DND-41 (cell line): ENCODE data around the gene SRD5A1.

ENCODE experiments used
- ATAC-seq: fragments of 200-7000 bp; cut with Tn5 transposase; 3 replicates; pipeline ENCODE4 v1.9.1; 2021; ENCODE audit warnings: low read depth; ENCODE audit not compliant: insufficient read depth
- DNase-seq: peaks from one replicate; pipeline ENCODE4 v3.0.0-alpha.2; 2020
- H2AFZ ChIP-seq: 2 replicates; pipeline ENCODE4 v1.6.0; 2012; ENCODE audit warnings: low read depth, low read length
- H3K27ac ChIP-seq: 2 replicates; pipeline ENCODE4 v1.5.1; 2012; ENCODE audit warnings: low read length, inconsistent platforms
- H3K27me3 ChIP-seq: fragments of 200-600 bp; sonication (generic); 2 replicates; pipeline ENCODE4 v1.6.0; 2012; ENCODE audit warnings: low read length, mild to moderate bottlenecking, inconsistent platforms; ENCODE audit not compliant: insufficient read depth, poor library complexity
- H3K36me3 ChIP-seq: 2 replicates; pipeline ENCODE4 v1.5.1; 2012; ENCODE audit warnings: low read length, inconsistent platforms; ENCODE audit not compliant: insufficient read depth
- H3K4me1 ChIP-seq: 2 replicates; pipeline ENCODE4 v1.5.1; 2012; ENCODE audit warnings: mild to moderate bottlenecking, low read length; ENCODE audit not compliant: insufficient read depth
- H3K4me2 ChIP-seq: 2 replicates; pipeline ENCODE4 v1.6.0; 2012; ENCODE audit warnings: mild to moderate bottlenecking, moderate library complexity, low read length, inconsistent platforms; ENCODE audit not compliant: insufficient read depth
- H3K4me3 ChIP-seq, 2 experiments: fragments of 200-600 bp in 1 of 2; shearing (Covaris generic) in 1 of 2; 2 replicates each; pipeline ENCODE4 v1.5.1; 2012 to 2016; ENCODE audit warnings: inconsistent platforms in 2 of 2, low read length in 2 of 2, mild to moderate bottlenecking in 2 of 2, low read depth in 1 of 2, moderate library complexity in 1 of 2
- H3K79me2 ChIP-seq: 2 replicates; pipeline ENCODE4 v1.6.0; 2012; ENCODE audit warnings: low read length, inconsistent platforms; ENCODE audit not compliant: insufficient read depth
- H3K9ac ChIP-seq: 2 replicates; pipeline ENCODE4 v1.6.0; 2012; ENCODE audit warnings: low read depth, mild to moderate bottlenecking, inconsistent platforms, low read length, moderate library complexity
- H3K9me3 ChIP-seq: 2 replicates; pipeline ENCODE4 v1.5.1; 2012; ENCODE audit warnings: low read length, moderate library complexity, mild to moderate bottlenecking, inconsistent platforms; ENCODE audit not compliant: insufficient read depth, severe bottlenecking
- H4K20me1 ChIP-seq: 2 replicates; pipeline ENCODE4 v1.6.0; 2012; ENCODE audit warnings: low read length; ENCODE audit not compliant: insufficient read depth
- CTCF ChIP-seq: IDR thresholded peaks from 2 replicates; pipeline ENCODE4 v1.5.1; 2012; ENCODE audit warnings: borderline replicate concordance, low read length, moderate library complexity, mild to moderate bottlenecking; ENCODE audit not compliant: poor library complexity, severe bottlenecking; ENCODE audit errors: extremely low read depth
- EZH2 ChIP-seq: IDR thresholded peaks from 3 replicates; pipeline ENCODE4 v1.6.1; 2012; ENCODE audit warnings: borderline replicate concordance, low read depth, mild to moderate bottlenecking, moderate library complexity, low read length, inconsistent platforms; ENCODE audit not compliant: severe bottlenecking

SRD5A1 gene

DNA sequence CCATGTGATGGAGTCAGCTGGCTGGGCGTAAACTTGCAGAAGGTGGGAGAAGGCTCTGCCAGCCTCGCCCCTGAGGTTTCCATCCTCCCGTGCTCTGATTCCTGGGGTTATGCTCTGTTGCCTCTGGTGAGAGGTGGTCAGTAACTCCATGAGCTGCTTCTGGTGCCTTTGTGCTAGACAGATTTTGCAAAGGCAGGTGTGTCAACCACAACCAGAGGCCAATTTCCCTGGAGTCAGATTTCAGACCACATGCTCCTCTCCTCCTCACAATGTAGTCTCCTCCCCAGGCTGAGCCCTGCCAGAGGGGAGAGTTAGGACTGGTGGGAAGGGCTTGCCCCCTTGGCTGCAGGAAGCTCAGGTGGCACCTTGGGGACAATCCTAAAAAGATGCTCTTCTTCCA is 41.2 kb downstream of the SRD5A1 start:
- no peak overlapping the region for H3K9ac ChIP-seq
- H3K4me2 ChIP-seq, result no peak overlapping the region
- no peak for DNase-seq
- no peaks in the 10 kb centered on the region for H3K4me1 ChIP-seq
- H4K20me1 ChIP-seq, result no peaks in the 10 kb centered on the region
- H3K9me3 ChIP-seq, result no peaks in the 10 kb centered on the region
- no peak overlapping the region for H3K27ac ChIP-seq
- H3K36me3 ChIP-seq, result peaks cover 8% of the 10 kb centered on the region; the same call in 1 of the 2 replicates
- no peak overlapping the region for H2AFZ ChIP-seq
- H3K79me2 ChIP-seq, result no peaks in the 10 kb centered on the region
- TF ChIP-seq CTCF, result no peak
- no peak for TF ChIP-seq EZH2
- no peak overlapping the region for H3K4me3 ChIP-seq
- ATAC-seq, result no peak
- H3K27me3 ChIP-seq, result no peaks in the 10 kb centered on the region

DNA sequence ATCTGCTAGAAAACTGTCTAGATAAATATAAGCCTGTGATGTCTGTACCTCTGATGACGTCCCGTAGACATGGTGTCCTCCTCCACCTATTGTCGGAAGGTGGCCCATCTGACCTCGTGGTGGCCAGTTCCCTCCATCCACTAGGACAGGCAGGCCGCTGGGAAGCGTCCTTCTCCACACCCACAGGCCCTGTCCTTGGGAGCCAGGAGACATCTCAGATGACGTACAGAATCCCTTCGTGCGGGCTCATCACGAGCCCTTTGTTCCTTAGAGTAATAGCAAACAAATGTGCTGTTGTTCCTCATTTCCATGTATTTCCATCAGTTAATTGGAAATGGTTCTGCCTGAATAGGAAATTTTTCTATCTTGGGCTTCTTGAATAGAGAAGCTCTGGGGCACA is 41.6 kb downstream of the SRD5A1 start:
- DNase-seq (no peak), ATAC-seq (no peak)
- no peak overlapping the region for H3K27ac ChIP-seq
- H3K79me2 ChIP-seq, result no peaks in the 10 kb centered on the region
- TF ChIP-seq CTCF, result no peak
- TF ChIP-seq EZH2, result no peak
- no peaks in the 10 kb centered on the region for H3K9me3 ChIP-seq
- no peak overlapping the region for H2AFZ ChIP-seq
- no peak overlapping the region for H3K4me2 ChIP-seq
- no peaks in the 10 kb centered on the region for H3K27me3 ChIP-seq
- H3K4me1 ChIP-seq, result no peaks in the 10 kb centered on the region
- no peaks in the 10 kb centered on the region for H4K20me1 ChIP-seq
- H3K4me3 ChIP-seq, result no peak overlapping the region
- H3K36me3 ChIP-seq, result peaks cover 5% of the 10 kb centered on the region; the same call in 1 of the 2 replicates
- H3K9ac ChIP-seq, result no peak overlapping the region

DNA sequence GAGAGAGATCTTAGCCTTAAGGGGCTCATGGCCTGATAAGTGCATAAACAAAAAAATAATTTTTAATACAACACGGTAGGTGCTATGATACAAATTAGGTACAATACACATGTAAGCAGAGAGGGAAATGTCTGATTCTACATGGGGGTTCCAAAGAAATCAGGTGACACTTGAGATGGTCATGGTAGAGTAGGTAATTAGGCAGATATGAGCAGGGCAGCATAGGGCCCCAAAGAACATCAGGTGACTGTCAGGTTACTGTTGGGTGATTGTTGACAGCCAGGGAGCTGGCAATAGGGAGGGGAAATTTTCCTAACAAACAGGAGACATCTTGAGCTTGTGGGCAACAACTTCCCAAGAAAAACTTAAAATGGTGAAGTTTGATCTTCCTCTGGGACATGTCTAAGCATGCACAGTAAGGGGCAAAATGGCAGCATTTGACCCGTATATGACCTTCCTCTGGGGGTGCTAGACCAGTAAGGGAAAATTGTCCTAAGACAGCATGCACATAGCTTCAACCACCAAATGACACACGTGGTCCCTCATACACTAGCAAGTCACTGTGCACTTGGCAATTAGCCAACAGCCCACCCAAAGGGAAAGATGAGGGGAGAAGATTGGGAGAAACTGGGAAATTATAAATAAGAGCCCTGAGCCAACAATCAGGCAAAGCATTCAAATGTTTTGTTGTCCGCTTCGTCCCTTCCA is 42.7 kb downstream of the SRD5A1 start:
- H3K4me3 ChIP-seq, result no peak overlapping the region
- no peaks in the 10 kb centered on the region for H4K20me1 ChIP-seq
- no peaks in the 10 kb centered on the region for H3K9me3 ChIP-seq
- no peaks in the 10 kb centered on the region for H3K79me2 ChIP-seq
- no peak overlapping the region for H2AFZ ChIP-seq
- no peak overlapping the region for H3K27ac ChIP-seq
- no peak overlapping the region for H3K9ac ChIP-seq
- H3K36me3 ChIP-seq, result no peaks in the 10 kb centered on the region
- H3K27me3 ChIP-seq, result no peaks in the 10 kb centered on the region
- H3K4me2 ChIP-seq, result no peak overlapping the region
- DNase-seq, result no peak
- TF ChIP-seq EZH2 (no peak), CTCF (no peak)
- no peaks in the 10 kb centered on the region for H3K4me1 ChIP-seq
- no peak for ATAC-seq
